Measurements from ENCODE around the gene ABHD6.
"Not testable (repeated sequence)": the region's sequence is repeated elsewhere in the genome, so short reads cannot be mapped to it uniquely, and the experiment has no call there.

The ABHD6 gene

DNA sequence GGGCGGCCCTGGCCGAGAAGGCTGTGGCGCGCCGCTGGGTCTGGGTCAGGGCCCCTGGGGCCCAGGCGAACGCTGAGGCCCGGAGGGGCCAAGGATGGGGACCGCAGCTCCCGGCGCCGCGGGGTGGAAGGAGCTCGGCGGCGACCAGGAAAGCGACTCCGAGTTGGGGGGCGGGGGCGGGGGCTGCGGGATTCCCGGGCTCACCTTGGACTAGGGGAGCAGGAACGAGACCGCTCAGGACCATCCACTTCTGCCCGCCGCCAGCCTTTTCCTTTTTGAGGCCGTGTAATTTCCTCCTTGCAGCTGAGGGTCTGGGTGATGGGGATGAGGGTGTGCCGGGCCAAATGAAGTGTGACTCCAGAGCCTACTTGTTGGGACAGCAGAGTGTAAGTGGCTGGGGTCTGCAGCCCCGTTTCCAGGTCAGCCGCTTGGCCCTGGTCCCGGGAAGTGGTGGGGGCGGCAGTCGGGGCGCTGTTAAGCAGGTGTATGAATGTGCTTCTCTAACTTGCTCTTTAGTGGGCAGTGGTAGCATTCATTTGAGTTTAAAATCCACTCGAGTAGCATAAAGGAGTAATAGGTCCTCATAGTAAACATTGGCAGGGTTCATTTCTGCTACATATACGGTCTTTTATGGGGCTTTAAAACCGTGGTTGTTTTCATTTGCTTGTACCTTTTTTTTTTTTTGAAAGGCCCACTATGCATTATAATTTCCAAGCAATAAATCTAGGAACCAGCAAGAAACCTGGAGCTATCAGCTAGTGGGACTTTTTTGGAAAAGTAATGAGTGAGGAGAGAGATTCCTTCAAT is 95.8 kb downstream of the ABHD6 start:
- peak; percentile 39 for DNase-seq (ENCODE audit: low read depth)
- H3K4me3 ChIP-seq (replicated peaks; ENCODE audit: low read depth, low read length): peak overlapping the region; percentile 79
- TF ChIP-seq, protein P1, sequence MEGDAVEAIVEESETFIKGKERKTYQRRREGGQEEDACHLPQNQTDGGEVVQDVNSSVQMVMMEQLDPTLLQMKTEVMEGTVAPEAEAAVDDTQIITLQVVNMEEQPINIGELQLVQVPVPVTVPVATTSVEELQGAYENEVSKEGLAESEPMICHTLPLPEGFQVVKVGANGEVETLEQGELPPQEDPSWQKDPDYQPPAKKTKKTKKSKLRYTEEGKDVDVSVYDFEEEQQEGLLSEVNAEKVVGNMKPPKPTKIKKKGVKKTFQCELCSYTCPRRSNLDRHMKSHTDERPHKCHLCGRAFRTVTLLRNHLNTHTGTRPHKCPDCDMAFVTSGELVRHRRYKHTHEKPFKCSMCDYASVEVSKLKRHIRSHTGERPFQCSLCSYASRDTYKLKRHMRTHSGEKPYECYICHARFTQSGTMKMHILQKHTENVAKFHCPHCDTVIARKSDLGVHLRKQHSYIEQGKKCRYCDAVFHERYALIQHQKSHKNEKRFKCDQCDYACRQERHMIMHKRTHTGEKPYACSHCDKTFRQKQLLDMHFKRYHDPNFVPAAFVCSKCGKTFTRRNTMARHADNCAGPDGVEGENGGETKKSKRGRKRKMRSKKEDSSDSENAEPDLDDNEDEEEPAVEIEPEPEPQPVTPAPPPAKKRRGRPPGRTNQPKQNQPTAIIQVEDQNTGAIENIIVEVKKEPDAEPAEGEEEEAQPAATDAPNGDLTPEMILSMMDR (IDR thresholded peaks at IDR 0.05; ENCODE audit: low read length, missing control alignments): peak; percentile 13

- TF ChIP-seq, protein P1 (IDR thresholded peaks at IDR 0.05; ENCODE audit: low read length, missing control alignments): no peak
- no peak for DNase-seq (ENCODE audit: low read depth)
- H3K4me3 ChIP-seq (replicated peaks; ENCODE audit: low read depth, low read length): peak overlapping the region; percentile 79
Observed at GRCh38 chr3:58334013-58334321, 96.4 kb downstream of the ABHD6 start.

GRCh38 chr3:58334506-58334884 is 96.9 kb downstream of the ABHD6 start:
- DNase-seq (ENCODE audit: low read depth): no peak
- H3K4me3 ChIP-seq (replicated peaks; ENCODE audit: low read depth, low read length): peak overlapping the region; percentile 79

GRCh38 chr3:58335652-58335947 is 98.0 kb downstream of the ABHD6 start:
- H3K4me3 ChIP-seq (replicated peaks; ENCODE audit: low read depth, low read length): peak overlapping the region; percentile 79
- TF ChIP-seq, protein P1 (IDR thresholded peaks at IDR 0.05; ENCODE audit: low read length, missing control alignments): no peak
- no peak for DNase-seq (ENCODE audit: low read depth)

More at GRCh38 chr3:58334506-58334884, 96.9 kb downstream of the ABHD6 start:
- TF ChIP-seq, protein P1 (IDR thresholded peaks at IDR 0.05; ENCODE audit: low read length, missing control alignments): no peak

GRCh38 chr3:58336135-58336882 is 98.7 kb downstream of the ABHD6 start:
- TF ChIP-seq, protein P1 (IDR thresholded peaks at IDR 0.05; ENCODE audit: low read length, missing control alignments): no peak
- DNase-seq (ENCODE audit: low read depth): peak; percentile 48
- H3K4me3 ChIP-seq (replicated peaks; ENCODE audit: low read depth, low read length): no peak overlapping the region

DNA sequence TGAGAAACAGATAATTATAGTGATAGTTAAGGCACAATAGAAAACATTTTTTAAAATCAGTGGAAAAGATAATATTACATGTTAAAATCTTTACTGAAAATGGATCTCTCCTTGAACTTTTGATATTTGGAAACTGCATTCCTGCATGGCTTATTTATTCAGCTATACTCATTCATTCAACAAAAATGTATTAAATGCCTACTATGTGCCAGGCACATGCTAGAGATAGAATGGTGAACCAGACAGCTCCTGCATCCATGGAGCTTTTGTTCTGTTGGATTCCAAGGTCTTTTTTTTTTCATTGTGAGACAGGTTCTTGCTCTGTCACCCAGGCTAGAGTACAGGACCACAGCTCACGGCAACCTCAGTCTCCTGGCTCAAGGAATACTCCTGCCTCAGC is 99.6 kb downstream of the ABHD6 start:
- H3K4me3 ChIP-seq (replicated peaks; ENCODE audit: low read depth, low read length): no peak overlapping the region
- DNase-seq (ENCODE audit: low read depth): no peak
- TF ChIP-seq, protein P1 (IDR thresholded peaks at IDR 0.05; ENCODE audit: low read length, missing control alignments): no peak

- DNase-seq (ENCODE audit: low read depth); H3K4me3 ChIP-seq (replicated peaks; ENCODE audit: low read depth, low read length): not testable (repeated sequence)
Observed at GRCh38 chr3:58339146-58339545, 101.6 kb downstream of the ABHD6 start.

Measured in fibroblast of pulmonary artery (primary cell).